HFF-Myc (cell line): ENCODE measurements around the gene PXMP4.

Experiments used
- DNase-seq: peaks from one replicate; pipeline ENCODE4 v3.0.0-alpha.2; 2011; ENCODE audit warnings: low read depth; ENCODE audit errors: extremely low read depth
- H3K4me3 ChIP-seq: replicated peaks from 2 replicates; pipeline ENCODE4 v1.5.1; 2011; ENCODE audit warnings: low read depth, mild to moderate bottlenecking, control low read depth, low read length
- TF ChIP-seq, protein P1 (sequence below): IDR thresholded peaks from 2 replicates; pipeline ENCODE4 v1.5.1; 2012; ENCODE audit warnings: mild to moderate bottlenecking, low read depth, low read length, control low read depth; ENCODE audit errors: missing control alignments

PXMP4 gene

DNA sequence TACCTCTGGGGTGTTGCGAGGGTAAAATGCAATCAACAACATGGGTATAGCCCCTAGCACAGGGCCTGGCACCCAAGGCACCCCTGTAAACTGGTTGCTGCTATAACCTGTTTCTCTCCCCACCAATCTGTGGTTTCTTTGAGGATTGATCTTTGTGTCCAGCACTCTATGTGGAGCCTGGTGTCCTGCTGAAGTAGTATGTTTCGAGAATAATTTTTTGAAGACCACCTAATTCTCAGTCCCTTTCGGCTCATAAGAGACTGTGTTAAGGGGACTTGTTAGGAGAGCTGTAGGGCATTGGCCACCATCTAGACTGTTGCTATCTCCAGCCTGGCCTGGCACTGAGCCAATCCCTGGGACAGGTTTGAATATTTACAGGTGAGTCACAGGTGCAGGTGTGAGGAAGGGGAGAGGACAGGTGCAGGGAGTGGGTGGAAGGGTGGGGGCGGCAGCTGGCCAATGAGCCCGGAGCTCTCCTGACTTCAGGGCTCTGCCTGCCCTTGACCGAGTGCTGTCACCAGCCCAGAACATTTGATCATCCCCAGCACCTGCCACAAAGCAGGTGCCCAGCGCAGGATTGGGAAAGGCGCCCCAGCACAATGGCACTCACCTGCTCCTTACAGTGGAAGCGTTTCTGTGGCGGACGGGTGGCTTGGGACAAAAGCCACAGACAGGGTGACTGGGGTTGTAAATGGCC is 66.1 kb downstream of the PXMP4 start:
- TF ChIP-seq, protein P1, sequence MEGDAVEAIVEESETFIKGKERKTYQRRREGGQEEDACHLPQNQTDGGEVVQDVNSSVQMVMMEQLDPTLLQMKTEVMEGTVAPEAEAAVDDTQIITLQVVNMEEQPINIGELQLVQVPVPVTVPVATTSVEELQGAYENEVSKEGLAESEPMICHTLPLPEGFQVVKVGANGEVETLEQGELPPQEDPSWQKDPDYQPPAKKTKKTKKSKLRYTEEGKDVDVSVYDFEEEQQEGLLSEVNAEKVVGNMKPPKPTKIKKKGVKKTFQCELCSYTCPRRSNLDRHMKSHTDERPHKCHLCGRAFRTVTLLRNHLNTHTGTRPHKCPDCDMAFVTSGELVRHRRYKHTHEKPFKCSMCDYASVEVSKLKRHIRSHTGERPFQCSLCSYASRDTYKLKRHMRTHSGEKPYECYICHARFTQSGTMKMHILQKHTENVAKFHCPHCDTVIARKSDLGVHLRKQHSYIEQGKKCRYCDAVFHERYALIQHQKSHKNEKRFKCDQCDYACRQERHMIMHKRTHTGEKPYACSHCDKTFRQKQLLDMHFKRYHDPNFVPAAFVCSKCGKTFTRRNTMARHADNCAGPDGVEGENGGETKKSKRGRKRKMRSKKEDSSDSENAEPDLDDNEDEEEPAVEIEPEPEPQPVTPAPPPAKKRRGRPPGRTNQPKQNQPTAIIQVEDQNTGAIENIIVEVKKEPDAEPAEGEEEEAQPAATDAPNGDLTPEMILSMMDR: no peak
- no peak overlapping the region for H3K4me3 ChIP-seq
- DNase-seq: no peak

DNA sequence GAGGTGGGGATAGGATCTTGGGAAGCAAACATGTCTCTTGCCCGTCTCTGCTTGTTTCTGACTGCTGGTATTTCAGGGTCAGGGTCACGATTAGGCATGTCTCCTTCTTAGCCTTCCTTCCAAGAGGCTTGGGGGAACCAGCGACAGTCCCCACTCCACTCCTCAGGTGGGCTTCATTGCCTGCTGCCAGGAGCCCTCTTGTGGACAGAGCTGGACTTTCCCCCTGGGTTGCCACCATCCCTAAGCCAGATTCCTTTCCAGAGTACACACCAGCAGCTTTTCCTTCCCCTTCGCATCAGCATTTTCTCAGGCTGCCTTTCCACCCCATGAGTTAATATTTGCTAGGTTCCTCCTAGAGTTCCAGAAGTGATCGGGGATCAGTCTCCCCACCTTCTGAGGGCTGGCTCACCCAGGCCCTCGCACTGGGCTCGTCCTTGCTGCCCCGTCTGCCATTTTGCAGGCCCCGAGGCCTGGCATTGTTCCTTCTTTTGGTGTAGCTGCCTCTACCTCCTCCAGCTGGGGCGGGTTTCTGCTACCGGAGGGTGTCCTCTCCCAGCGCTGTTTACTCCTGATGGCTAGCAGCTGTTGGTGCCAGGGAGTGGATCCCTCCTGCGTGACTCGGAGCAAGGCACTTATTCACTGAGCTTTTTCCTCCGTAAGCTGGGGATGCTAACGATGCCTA is 66.8 kb downstream of the PXMP4 start:
- DNase-seq: no peak
- H3K4me3 ChIP-seq: no peak overlapping the region
- TF ChIP-seq, protein P1: peak; percentile 92
